ENCODE measurements around the gene TMEM130. TPM values are rescaled to one million over a fixed set of nuclear protein-coding genes. Genes with fewer than 3 reads are reported as not detected.

TMEM130 gene
- total RNA-seq, 2 experiments from 2014 or later = not detected

DNA sequence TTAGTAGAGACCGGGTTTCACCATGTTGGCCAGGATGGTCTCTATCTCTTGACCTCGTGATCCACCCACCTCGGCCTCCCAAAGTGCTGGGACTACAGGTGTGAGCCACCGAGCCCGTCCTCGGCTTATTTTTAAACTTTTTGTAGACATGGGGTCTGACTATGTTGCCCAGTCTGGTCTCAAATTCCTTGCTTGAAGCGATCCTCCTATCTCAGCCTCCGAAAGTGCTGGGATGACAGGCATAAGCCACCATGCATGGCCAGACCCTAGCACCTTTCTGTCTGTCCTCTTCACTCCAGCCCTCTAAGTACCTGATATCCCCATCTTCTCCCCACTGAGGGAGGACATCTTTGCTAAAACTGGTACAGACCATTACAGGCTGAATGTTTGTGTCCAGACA, 41.4 kb downstream of the TMEM130 start:
- Mint-ChIP-seq H3K9me3 (no peaks in the 10 kb centered on the region), H3K4me1 (no peaks in the 10 kb centered on the region), H3K4me3 (no peak overlapping the region), H3K27me3 (peaks cover 4% of the 10 kb centered on the region), H3K36me3 (no peaks in the 10 kb centered on the region), H3K27ac (no peak overlapping the region)
- DNase-seq = no peak
- no peak for ATAC-seq (ENCODE audit: low read depth)
- POLR2A ChIA-PET = no interaction called here

DNA sequence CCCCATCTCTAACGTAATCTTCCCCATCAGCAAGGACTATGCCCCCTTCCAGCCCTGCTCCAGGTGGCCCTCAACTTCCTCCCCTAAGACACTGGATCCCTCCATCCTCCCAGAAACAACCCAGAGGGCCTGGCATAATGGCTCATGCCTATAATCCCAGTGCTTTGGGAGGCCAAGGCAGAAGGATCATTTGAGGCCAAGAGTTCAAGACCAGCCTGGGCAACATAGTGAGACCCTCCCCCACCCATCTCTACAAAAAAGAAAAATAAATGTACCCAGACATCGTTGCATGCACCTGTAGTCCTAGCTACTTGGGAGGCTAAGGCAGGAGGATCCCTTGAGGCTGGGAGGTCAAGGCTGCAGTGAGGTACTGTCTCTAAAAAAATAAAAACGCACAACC, 42.6 kb downstream of the TMEM130 start:
- POLR2A ChIA-PET = interaction anchor here (0.6 kb wide), 1 partner anchor 23 kb away, joined by 5 read pairs; no protein-coding TSS in a partner anchor
- no peak for ATAC-seq (ENCODE audit: low read depth)
- Mint-ChIP-seq H3K9me3 (no peaks in the 10 kb centered on the region), H3K27ac (no peak overlapping the region), H3K4me1 (no peaks in the 10 kb centered on the region), H3K27me3 (peaks cover 4% of the 10 kb centered on the region), H3K36me3 (no peaks in the 10 kb centered on the region), H3K4me3 (no peak overlapping the region)
- DNase-seq = no peak

GRCh38 chr7:98826811-98827231, 43.0 kb downstream of the TMEM130 start:
- DNase-seq (no peak), ATAC-seq (ENCODE audit: low read depth) (no peak)
- Mint-ChIP-seq H3K27me3 (peaks cover 4% of the 10 kb centered on the region), H3K4me1 (no peaks in the 10 kb centered on the region), H3K9me3 (no peaks in the 10 kb centered on the region), H3K27ac (no peak overlapping the region), H3K4me3 (no peak overlapping the region), H3K36me3 (no peaks in the 10 kb centered on the region)
- POLR2A ChIA-PET = interaction anchor here (0.6 kb wide), 1 partner anchor 23 kb away, joined by 5 read pairs; no protein-coding TSS in a partner anchor

- Mint-ChIP-seq H3K36me3 (no peaks in the 10 kb centered on the region), H3K4me3 (no peak overlapping the region), H3K27ac (no peak overlapping the region), H3K9me3 (no peaks in the 10 kb centered on the region), H3K4me1 (no peaks in the 10 kb centered on the region), H3K27me3 (peaks cover 4% of the 10 kb centered on the region)
- no peak for DNase-seq
- no peak for ATAC-seq (ENCODE audit: low read depth)
- POLR2A ChIA-PET = no interaction called here
These were observed 43.4 kb downstream of the TMEM130 start for GRCh38 chr7:98826387-98826786.

DNA sequence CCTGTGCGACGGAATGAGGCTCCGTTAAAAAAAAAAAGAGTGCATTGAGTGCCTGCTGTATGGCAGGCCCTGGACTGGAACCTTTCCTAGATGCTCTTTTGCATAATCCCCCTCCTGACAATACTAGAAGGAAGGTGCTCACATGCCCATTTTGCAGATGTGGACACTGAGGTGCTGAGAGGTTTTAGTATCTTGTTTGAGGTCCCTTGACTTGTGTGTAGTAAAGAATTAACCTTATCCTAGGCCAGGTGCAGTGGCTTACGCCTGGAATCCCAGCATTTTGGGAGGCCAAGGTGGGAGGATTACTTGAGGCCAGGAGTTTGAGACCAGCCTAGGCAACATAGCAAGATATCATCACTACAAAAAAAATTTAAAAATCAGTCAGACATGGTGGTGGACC, 46.6 kb downstream of the TMEM130 start:
- Mint-ChIP-seq H3K4me3 (no peak overlapping the region), H3K9me3 (no peaks in the 10 kb centered on the region), H3K27ac (no peak overlapping the region), H3K4me1 (no peaks in the 10 kb centered on the region), H3K27me3 (peaks cover 4% of the 10 kb centered on the region), H3K36me3 (no peaks in the 10 kb centered on the region)
- DNase-seq (no peak), ATAC-seq (ENCODE audit: low read depth) (no peak)
- POLR2A ChIA-PET = no interaction called here

GRCh38 chr7:98821348-98821747, 48.5 kb downstream of the TMEM130 start:
- H3K36me3 Mint-ChIP-seq = no peaks in the 10 kb centered on the region

DNA sequence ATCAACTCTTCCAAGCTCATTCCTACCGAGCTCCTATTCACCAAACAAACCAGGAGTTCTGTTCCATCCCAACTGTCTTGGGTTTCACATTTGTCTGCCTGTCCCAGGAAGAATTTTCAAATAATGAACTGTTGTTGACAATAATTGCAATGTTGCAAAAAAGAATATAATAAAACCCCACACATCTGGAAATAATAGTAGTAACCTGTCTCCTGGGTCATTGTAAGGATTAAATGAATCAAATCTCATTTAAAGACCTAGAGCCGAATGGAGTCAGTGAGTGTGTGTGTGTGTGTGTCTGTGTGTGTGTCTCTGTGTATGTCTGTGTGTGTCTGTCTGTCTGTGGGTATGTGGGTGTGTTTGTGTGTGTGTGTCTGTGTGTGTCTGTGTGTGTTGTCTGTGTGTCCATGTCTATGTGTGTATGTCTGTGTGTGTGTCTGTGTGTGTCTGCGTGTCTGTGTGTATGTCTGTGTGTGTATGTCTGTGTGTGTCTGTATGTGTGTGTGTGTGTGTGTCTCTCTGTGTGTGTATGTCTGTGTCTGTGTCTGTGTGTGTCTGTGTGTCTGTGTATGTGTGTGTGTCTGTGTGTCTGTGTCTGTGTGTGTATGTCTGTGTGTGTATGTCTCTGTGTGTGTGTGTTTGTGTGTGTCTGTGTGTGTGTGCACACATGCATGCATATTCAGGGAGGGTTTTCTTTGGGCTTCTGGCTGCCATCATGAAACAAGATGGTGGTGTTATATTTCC, 52.7 kb downstream of the TMEM130 start:
- Mint-ChIP-seq H3K4me3 (no peak overlapping the region), H3K4me1 (no peaks in the 10 kb centered on the region), H3K9me3 (no peaks in the 10 kb centered on the region), H3K27me3 (no peaks in the 10 kb centered on the region), H3K27ac (no peak overlapping the region), H3K36me3 (no peaks in the 10 kb centered on the region)
- DNase-seq (no peak), ATAC-seq (ENCODE audit: low read depth) (no peak)
- POLR2A ChIA-PET = no interaction called here

More at GRCh38 chr7:98821348-98821747, 48.5 kb downstream of the TMEM130 start:
- Mint-ChIP-seq H3K27ac (no peak overlapping the region), H3K4me1 (no peaks in the 10 kb centered on the region), H3K4me3 (no peak overlapping the region), H3K27me3 (peaks cover 4% of the 10 kb centered on the region), H3K9me3 (no peaks in the 10 kb centered on the region)
- POLR2A ChIA-PET = no interaction called here
- DNase-seq = no peak
- ATAC-seq (ENCODE audit: low read depth) = no peak

DNA sequence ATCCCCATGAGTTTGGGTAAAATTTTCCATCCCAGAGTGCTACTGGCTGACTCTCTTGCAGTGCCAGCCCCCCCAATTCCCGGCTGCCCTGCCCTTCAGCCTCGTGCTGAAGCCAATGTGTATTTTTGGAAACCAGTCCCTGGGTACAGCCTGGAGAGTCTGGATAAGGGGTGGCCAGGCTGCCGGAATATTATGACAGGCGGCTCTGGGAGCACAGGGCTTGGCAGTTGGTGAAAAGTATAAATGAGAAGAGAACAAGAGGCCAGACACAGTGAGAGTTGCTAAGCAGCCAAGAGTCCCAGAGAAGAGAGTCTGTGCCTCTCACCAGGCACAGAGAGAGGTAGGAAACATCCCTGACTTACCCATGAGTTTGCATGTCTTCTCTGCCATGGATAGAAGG, 53.6 kb downstream of the TMEM130 start:
- ATAC-seq (ENCODE audit: low read depth) = no peak
- Mint-ChIP-seq H3K4me3 (no peak overlapping the region), H3K27ac (no peak overlapping the region), H3K4me1 (no peaks in the 10 kb centered on the region), H3K9me3 (no peaks in the 10 kb centered on the region), H3K36me3 (no peaks in the 10 kb centered on the region), H3K27me3 (no peaks in the 10 kb centered on the region)
- DNase-seq = no peak
- POLR2A ChIA-PET = no interaction called here

GRCh38 chr7:98815313-98815712, 54.5 kb downstream of the TMEM130 start:
- H3K27ac Mint-ChIP-seq = no peak overlapping the region
- no peaks in the 10 kb centered on the region for H3K36me3 Mint-ChIP-seq
- DNase-seq (no peak), ATAC-seq (ENCODE audit: low read depth) (no peak)
- no peaks in the 10 kb centered on the region for H3K9me3 Mint-ChIP-seq
- H3K4me3 Mint-ChIP-seq = no peak overlapping the region
- H3K4me1 Mint-ChIP-seq = no peaks in the 10 kb centered on the region
- POLR2A ChIA-PET = no interaction called here
- H3K27me3 Mint-ChIP-seq = no peaks in the 10 kb centered on the region

DNA sequence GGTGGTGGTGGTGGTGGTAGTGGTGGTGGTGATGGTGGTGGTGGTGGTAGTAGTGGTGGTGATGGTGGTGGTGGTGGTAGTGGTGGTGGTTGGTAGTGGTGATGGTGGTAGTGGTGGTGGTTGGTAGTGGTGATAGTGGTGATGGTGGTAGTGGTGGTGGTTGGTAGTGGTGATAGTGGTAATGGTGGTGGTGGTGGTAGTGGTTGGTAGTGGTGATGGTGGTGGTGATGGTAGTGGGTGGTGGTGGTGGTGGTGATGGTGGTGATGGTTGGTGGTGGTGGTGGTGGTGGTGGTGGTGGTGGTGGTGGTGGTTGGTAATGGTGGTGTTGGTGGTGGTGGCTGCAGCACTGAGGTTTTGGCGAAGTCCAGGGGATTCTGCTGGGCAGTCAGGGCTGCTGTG, 58.5 kb downstream of the TMEM130 start:
- Mint-ChIP-seq H3K4me1 (no peaks in the 10 kb centered on the region), H3K9me3 (no peaks in the 10 kb centered on the region), H3K27me3 (no peaks in the 10 kb centered on the region), H3K4me3 (no peak overlapping the region), H3K27ac (no peak overlapping the region), H3K36me3 (no peaks in the 10 kb centered on the region)
- DNase-seq = no peak
- ATAC-seq (ENCODE audit: low read depth) = no peak
- POLR2A ChIA-PET = no interaction called here

GRCh38 chr7:98810153-98810802, 59.5 kb downstream of the TMEM130 start:
- H3K27ac Mint-ChIP-seq = no peak overlapping the region
- no peaks in the 10 kb centered on the region for H3K9me3 Mint-ChIP-seq
- no peak for DNase-seq
- H3K4me1 Mint-ChIP-seq = no peaks in the 10 kb centered on the region
- H3K27me3 Mint-ChIP-seq = no peaks in the 10 kb centered on the region
- H3K4me3 Mint-ChIP-seq = no peak overlapping the region
- POLR2A ChIA-PET = no interaction called here
- H3K36me3 Mint-ChIP-seq = no peaks in the 10 kb centered on the region
- no peak for ATAC-seq (ENCODE audit: low read depth)

- ATAC-seq (ENCODE audit: low read depth) (no peak), DNase-seq (no peak)
- H3K4me3 Mint-ChIP-seq = no peak overlapping the region
- no peaks in the 10 kb centered on the region for H3K9me3 Mint-ChIP-seq
- no peaks in the 10 kb centered on the region for H3K4me1 Mint-ChIP-seq
- H3K27me3 Mint-ChIP-seq = no peaks in the 10 kb centered on the region
- H3K36me3 Mint-ChIP-seq = no peaks in the 10 kb centered on the region
- POLR2A ChIA-PET = no interaction called here
- H3K27ac Mint-ChIP-seq = no peak overlapping the region
These were observed 60.9 kb downstream of the TMEM130 start for GRCh38 chr7:98808751-98809460.

DNA sequence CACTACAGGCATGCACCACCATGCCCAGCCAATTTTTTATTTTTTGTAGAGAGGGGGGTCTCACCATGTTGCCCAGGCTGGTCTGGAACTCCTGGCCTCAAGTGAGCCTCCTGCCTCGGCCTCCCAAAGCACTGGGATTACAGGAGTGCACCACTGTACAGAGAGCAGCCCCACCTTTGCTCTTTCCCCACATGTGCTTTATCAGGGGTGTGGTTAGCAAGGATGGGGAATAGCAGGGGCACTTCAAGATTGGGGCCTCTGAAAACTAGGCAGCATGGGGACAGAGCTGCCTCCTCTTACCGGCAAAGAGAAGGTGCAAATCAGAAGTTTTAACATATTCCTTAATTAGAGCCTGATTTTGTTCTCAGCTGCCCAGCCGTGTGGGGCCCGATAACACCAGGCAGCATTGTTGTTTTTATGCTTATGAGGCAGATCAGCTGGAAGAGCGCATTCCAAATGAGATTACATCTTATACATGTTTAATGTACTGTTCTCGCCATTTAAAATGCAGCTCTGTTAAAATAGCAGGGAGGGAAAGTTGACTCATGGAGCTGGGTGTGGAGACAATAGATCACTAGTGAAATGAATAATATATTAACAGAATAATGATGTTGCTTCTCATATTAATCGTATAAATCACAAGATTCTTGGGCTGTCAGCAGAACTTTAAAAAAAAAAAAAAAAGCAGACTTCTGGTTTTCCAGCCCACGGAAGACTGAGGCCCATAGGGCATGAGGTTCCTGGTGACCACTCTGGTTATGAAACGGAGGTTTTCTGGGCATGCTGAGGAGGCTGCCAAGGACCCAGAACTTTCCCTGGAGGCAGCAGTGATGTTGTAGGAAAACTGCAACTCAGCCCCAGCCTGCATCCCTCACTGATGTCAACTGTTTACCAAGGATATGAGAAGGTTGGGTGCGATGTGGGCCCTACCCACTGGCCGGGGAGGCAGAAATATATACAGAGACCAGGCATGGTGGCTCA, 62.5 kb downstream of the TMEM130 start:
- Mint-ChIP-seq H3K9me3 (no peaks in the 10 kb centered on the region), H3K27ac (no peak overlapping the region), H3K27me3 (no peaks in the 10 kb centered on the region), H3K36me3 (no peaks in the 10 kb centered on the region), H3K4me3 (no peak overlapping the region), H3K4me1 (no peaks in the 10 kb centered on the region)
- DNase-seq = no peak
- no peak for ATAC-seq (ENCODE audit: low read depth)
- POLR2A ChIA-PET = no interaction called here
